HG03108 (cell line): ENCODE data around the gene CLTB.
"Not testable (repeated sequence)": the region's sequence is repeated elsewhere in the genome, so short reads cannot be mapped to it uniquely, and the experiment has no call there.

Experiments used
- ATAC-seq: cut with Tn5 transposase; IDR thresholded peaks from one replicate; pipeline ENCODE4 v1.9.1; 2021; ENCODE audit warnings: moderate library complexity; ENCODE audit not compliant: unreplicated experiment

Gene CLTB, protein sequence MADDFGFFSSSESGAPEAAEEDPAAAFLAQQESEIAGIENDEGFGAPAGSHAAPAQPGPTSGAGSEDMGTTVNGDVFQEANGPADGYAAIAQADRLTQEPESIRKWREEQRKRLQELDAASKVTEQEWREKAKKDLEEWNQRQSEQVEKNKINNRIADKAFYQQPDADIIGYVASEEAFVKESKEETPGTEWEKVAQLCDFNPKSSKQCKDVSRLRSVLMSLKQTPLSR

DNA sequence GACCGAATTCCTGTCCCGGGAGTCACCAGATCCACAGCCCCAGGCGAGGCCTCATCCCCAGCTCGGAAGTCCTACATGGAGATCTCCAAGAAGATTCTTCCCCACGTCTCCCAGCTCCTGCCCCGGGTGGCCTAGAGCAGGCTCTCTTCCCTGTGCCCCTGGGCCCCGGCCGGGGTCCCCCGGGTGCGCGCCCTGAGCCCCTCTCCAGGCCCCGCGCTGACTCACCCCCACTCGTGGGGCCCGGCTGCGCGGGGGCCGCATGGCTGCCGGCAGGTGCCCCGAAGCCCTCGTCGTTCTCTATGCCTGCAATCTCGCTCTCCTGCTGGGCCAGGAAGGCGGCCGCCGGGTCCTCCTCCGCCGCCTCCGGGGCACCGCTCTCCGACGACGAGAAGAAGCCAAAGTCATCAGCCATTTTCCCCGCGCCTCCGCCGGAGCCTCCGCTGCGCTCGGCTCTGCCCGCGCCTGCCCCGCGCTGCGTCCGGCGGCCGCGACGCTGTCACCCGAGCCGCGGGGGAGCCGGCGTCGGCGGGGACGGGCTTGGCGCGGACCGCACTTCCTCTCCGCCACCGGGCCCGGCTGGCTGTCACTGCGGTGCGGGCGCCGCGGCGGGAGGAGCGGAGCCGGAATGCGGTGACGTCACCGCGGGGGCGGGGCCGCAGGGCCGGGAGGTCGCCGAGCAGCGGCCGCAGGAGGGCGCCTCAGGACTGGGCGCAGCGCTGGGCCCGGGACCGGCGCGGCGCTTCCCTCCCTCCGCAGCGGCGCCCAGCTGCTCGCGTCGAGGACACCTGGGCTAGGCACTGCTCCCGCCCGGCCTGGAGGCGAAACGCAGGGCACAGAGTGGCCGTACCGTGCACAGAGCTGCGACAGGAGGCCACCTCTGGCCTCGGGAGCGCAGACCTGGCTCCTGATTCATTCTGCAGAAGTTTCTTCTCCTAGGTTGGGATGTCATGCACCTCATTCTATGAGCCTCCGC is at the start of gene CLTB:
TSS of gene CLTB (minus strand) at position 588 of the 973 bp plus-strand sequence. CDS start at position 412, 176 bp downstream.
- peak; percentile 89 for ATAC-seq

DNA sequence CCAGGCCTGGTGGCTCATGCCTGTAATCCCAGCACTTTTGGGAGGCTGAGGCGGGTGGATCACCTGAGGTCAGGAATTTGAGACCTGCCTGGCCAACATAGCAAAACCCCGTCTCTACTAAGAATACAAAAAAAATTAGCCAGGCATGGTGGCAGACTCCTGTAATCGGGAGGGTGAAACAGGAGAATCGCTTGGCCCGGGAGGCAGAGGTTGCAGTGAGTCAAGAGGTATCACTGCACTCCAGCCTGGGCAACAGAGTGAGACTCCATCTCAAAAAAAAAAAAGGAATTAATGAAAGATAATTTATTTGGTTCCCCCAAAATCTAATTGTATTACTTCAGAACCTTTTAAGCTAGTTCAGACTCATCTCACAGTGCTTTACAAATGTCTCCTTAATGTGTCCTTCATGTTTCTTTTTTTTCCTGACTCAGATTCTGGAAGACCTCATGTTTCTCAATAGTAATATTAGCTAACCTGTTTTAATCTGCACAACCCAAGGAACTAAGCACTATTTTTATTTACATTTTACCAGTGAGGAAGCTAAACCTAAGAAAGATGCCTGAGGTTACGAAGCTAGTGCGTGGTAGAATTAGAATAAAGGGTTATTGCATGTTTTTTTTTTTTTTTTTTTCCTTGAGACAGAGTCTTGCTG is 46.9 kb upstream of the CLTB start:
- ATAC-seq = no peak

DNA sequence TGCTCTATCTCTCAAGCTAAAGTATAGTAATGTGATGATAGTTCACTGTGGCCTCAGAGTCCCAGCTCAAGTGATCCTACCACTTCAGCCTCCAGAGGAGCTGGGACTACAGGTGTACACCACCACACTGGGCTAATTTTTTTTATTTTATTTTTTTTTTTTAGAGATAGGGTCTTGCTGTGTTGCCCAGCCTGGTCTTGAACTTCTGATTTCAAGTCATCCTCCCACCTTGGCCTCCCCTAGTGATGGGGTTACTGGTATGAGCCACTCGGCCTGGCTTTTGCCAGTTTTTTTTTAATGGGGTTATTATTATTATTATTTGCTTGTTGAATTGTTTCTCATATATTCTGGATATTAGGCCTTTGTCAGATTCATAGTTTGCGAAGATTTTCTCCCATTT is 45.0 kb upstream of the CLTB start:
- no peak for ATAC-seq

DNA sequence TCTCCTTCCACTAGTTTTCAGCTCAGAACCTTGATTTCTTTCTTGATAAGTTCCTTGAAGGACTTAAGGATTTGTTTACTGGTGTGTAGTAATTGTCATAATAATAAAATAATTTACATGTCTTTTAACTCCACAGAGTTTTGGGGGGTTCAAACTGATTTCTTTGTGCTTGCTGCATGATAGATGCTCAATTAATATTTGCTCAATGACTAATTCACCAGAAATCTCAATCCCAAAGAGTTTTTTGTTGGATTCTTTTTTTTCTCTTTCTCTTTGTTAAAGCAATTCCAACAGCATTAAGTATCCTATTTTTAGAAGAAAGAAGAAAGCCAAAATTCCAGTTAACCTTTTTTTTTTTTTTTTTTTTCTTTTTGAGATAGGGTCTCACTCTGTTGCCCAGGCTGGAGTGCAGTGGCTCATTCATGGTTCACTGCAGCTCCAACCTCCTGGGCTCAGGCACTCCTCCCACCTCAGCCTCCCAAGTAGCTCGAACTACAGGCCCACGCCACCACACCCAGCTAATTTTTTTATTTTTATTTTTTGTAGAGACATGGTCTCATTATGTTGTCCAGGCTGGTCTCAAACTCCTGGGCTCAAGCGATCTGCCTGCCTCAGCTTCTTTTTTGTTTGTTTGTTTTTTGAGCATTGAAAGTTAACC is 42.7 kb upstream of the CLTB start:
- ATAC-seq = no peak

- no peak for ATAC-seq
Measured at GRCh38 chr5:176454724-176455394, 38.5 kb upstream of the CLTB start.

- no peak for ATAC-seq
Measured at GRCh38 chr5:176450077-176450476, 33.7 kb upstream of the CLTB start.

DNA sequence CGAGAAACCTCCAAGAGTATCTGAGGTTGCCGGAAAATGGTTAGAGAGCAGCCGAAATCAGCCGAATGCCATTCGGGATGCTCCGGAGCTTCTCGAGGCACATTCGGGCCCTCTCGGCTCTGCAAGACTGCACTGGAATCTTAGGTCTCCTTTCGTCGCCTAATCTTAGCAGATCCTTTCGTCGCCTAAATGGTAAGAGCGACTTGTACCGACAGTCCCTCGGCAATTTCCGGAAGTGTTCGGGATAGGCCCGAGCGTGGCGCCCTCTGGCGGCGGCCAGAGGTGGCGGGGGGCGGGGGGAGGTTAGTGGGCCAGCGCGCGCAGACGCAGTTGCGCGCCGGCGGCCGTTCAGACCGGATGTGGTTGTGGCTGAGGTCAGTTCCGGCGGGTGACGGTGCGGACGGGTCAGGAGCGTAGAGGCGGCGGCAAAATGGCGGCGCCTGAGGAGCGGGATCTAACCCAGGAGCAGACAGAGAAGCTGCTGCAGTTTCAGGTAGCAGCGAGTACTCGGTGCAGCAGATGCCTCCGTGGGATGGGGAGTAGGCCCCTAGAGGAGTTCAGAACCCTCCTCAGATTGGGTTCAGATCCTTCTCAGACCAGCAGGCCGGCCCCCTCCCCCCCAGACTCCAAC is 31.8 kb upstream of the CLTB start, which contains the start of gene FAF2:
TSS of gene FAF2 (plus strand) at position 408 of the 631 bp plus-strand sequence. CDS start at position 431, 23 bp downstream.
- ATAC-seq = peak; percentile 92

- peak; percentile 17 for ATAC-seq
Measured at GRCh38 chr5:176447591-176447977, 31.2 kb upstream of the CLTB start.

DNA sequence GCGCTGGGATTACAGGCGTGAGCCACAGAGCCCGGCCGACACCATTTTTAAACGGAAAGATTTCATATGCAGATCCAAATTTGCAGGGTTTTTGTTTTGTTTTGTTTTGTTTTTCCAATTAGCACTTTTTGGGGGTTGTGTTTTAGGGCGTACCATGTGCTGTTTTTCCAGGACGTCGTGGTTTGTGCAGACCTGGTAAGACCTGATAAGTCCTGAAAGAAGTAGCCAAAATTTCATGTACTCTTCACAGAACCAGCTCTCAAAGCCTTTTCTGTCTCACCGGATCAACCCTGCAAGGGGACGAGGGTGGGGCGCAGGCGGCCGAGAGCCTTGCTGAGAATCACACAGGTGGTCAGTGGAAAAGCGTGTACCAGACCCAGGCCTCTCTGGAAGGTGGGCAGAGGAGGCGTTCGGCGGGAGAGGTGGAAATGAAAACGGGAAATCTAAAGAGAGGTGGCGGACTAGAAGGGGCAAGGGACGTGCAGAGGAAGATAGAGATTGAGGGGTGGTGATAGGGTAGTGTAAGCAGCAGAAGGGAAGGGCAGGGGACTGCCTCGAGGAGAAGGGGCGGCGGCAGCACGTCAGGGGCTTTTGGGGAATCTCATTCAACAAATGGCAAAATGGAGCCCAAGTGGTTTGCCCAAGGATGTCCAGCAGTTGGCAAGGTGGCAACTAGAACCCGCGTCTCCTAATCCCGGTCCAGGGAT is 30.7 kb upstream of the CLTB start:
- no peak for ATAC-seq

DNA sequence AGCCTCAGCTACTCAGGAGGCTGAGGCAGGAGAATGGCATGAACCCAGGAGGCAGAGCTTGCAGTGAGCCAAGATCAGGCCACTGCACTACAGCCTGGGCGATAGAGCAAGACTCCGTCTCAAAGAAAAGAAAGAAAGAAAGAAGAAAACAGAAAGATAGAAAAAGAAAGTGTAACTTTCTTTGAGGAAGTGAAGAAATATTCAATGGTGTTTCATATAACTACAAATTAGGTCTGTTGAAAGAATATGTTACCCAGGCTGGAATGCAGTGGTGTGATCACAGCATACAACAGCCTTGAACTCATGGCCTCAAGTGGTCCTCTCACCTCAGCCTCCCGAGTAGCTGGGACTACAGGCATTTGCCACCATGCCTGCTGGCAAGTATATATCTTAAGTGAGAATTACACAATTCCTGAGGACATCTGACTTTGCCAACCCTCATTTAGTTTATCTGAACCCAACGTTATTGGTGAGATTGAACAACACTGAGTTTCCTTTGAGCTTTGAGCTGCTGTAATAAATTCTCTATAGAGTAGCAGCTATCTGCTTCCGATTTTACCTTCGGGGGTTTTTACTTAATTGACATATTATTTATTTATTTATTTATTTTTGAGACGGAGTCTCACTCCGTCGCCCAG is 29.8 kb upstream of the CLTB start:
- no peak for ATAC-seq

DNA sequence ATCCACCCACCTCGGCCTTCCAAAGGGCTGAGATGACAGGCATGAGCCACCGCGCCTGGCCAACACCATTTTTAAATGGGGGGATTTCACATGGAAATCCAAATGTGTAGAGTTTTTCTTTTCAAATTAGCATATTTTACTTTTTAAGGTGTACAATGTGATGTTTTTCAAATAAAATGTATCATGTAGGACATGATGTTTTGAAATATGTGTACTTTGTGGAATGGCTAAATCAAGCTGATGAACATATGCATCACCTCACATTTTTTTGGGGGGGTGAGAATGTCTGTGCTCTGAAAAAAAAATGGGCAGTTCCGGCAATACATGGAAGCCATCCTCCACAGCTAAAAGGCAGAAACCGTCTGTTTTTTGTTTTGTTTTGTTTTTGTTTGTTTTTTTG is 28.4 kb upstream of the CLTB start:
- ATAC-seq = no peak

- ATAC-seq = not testable (repeated sequence)
Measured at GRCh38 chr5:176442911-176443310, 26.6 kb upstream of the CLTB start.

- ATAC-seq = no peak
Measured at GRCh38 chr5:176441921-176442323, 25.6 kb upstream of the CLTB start.

DNA sequence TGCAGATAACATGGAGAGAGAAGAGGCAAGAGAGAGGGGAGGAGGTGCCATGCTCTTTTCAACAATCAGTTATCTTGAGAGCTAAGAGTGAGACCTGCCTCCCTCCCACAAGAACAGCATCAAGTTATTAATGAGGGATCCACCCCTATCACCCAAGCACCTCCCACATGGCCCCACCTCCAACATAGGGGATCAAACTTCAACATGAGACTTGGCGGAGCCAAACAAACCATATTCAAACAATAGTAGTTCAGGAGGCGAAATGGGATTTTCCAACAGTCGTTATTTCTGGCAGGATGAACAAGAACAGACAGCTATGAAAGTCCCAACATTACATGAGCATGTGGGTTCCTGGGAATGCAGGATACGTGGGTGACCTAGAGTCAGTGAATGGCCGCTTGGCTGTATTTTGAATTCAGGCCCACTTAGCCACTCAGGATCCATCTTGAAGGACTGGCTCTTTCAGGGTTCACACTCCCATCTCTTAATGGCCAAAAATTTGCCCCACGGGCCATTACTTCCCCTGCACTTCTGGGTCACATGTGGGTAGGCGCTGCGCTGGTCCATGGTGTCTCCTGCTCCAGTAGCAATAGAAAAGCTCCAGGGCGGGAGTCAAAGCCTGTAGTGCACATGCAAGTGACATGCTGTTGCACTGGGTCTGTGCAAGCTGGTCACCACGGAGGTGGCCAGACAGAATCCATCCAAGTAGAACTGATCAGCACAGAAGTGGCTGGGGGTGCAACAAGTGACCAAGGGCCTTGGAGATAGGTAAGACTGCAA is 24.8 kb upstream of the CLTB start:
- ATAC-seq = no peak

DNA sequence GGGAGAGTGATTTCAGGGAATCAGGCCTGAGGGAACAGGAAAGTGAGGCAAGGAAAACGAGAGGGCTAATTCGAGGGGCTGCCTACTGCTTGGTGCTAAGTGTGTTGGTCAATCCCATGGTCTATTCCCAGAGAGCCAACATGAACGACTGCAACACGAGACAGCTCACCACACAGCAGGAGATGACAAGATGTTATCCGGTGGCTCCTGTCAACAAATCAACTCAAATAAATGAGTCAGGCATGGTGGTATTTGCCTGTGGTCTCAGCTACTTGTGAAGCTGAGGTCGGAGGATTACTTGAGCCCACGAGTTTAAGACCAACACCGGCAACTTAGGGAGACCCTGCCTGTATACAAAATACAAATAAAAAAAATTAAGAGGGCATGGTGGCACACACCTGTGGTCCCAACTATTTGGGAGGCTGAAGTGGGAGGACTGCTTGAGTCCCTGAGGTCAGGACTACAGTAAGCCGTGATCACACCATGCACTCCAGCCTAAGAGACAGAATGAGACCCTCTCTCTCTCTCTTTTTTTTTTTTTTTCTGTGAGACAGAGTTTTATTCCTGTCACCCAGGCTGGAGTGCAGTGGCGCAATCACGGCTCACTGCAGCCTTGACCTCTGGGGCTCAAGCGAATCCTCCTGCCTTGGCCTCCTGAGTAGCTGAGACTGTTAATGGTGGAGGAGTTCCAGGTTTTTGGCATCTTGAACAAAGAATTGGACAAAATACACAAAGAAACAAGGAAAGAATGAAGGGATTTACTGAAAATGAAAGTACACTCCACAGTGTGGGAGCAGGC is 22.8 kb upstream of the CLTB start:
- ATAC-seq = no peak

GRCh38 chr5:176436656-176437055 is 20.3 kb upstream of the CLTB start:
- ATAC-seq = no peak

DNA sequence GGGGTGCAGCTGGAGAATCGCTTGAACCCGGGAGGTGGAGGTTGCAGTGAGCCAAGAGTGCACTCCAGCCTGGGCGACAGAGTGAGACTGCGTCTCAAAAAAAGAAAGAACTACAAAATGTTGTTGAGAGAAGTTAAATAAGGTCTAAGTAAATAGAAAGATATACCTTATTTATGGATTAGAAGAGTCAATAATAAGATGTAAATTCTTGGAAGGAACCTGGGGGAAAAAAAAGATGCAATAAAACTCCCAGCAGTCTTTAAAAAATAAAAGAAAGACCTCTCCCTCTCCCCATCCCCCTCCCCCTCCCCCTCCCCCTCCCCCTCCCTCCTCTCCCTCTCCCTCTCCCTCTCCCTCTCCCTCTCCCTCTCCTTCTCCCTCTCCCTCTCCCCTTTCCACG is 16.4 kb upstream of the CLTB start:
- ATAC-seq = no peak
